ENCODE results near the gene NUDT4. TPM values are rescaled to one million over a fixed set of nuclear protein-coding genes. Genes with fewer than 3 reads are reported as not detected.
A peak's percentile ranks its signal among the peaks of the same experiment; 100 is the strongest.
"Not testable (repeated sequence)": the region's sequence is repeated elsewhere in the genome, so short reads cannot be mapped to it uniquely, and the experiment has no call there.

The NUDT4 gene
- total and polyA plus RNA-seq, 2 of the 4 experiments (the other 2 are of a cell fraction), result 23.6 to 25.6 TPM

- TF ChIP-seq USF2 (IDR thresholded peaks at IDR 0.05; ENCODE audit: low read depth, low read length) (no peak), BHLHE40 (IDR thresholded peaks at IDR 0.05; ENCODE audit: low read depth, low read length) (no peak)
Measured at GRCh38 chr12:93381161-93381975, 3.6 kb downstream of the NUDT4 start (continued).

GRCh38 chr12:93381976-93382437 is 4.3 kb downstream of the NUDT4 start:
- H2BK20ac ChIP-seq (ENCODE audit: low read depth, low read length); H2AFZ ChIP-seq (replicated peaks; ENCODE audit: low read length, poor library complexity); H4K5ac ChIP-seq (ENCODE audit: low read depth, low read length); H3K4me1 ChIP-seq (ENCODE audit: control insufficient read depth, insufficient read depth, low read length); H3K36me3 ChIP-seq (ENCODE audit: control insufficient read depth, insufficient read depth, low read length); BruUV-seq (replicated peaks); H3K4ac ChIP-seq (ENCODE audit: low read depth, low read length); H3K56ac ChIP-seq (ENCODE audit: extremely low read depth, insufficient read depth, low read length); H3K9me1 ChIP-seq (ENCODE audit: insufficient read depth, low read length); ATAC-seq (ENCODE audit: low read depth); H2AK9ac ChIP-seq (replicated peaks; ENCODE audit: low read depth, low read length, poor library complexity); H4K91ac ChIP-seq (ENCODE audit: insufficient read depth, low read depth, low read length); H3K14ac ChIP-seq (replicated peaks; ENCODE audit: low read depth, low read length); H3K9ac ChIP-seq (ENCODE audit: low read depth, low read length); H4K8ac ChIP-seq (ENCODE audit: low read depth in 2 of 2, low read length in 2 of 2); DNase-seq; POLR2A ChIA-PET (ENCODE audit: unreplicated experiment); H3K9me3 ChIP-seq (ENCODE audit: control insufficient read depth, insufficient read depth, low read length); H2BK5ac ChIP-seq (ENCODE audit: low read depth, low read length, poor library complexity, severe bottlenecking); intact Hi-C loops (cut with micrococcal nuclease); H3K18ac ChIP-seq (ENCODE audit: low read depth, low read length); H2AK5ac ChIP-seq (ENCODE audit: low read depth, low read length); H3K27me3 ChIP-seq (ENCODE audit: control insufficient read depth, insufficient read depth, low read length); H3K4me3 ChIP-seq (ENCODE audit: insufficient read depth, low read depth, low read length); H2BK15ac ChIP-seq (ENCODE audit: low read depth, low read length); H2BK120ac ChIP-seq (ENCODE audit: low read depth, low read length); H3K27ac ChIP-seq (ENCODE audit: insufficient read depth, low read length): not testable (repeated sequence)
- peak overlapping the region; percentile 99 for H3K4me2 ChIP-seq (ENCODE audit: low read depth, low read length)
- peak overlapping the region; percentile 62; the same call in 1 of the 2 replicates for H3K23ac ChIP-seq (ENCODE audit: low read depth, low read length)
- peaks cover 5 to 30% of the 10 kb centered on the region in 2 experiments for H3K79me1 ChIP-seq (ENCODE audit: low read depth in 1 of 2, low read length in 2 of 2)
- CTCF ChIA-PET, result interaction anchor here (0.6 to 1.9 kb wide), 5 partner anchors 88 to 554 kb away, joined by 3 to 5 read pairs (median 4); no protein-coding TSS in a partner anchor
- no CpG with 5 or more reads among the region's 5 CpGs for WGBS, 2 experiments (ENCODE audit: extremely low coverage in 2 of 2, insufficient read length in 1 of 2)
- peaks cover 55% of the 10 kb centered on the region for H4K20me1 ChIP-seq (ENCODE audit: insufficient read depth, low read length)
- dilution Hi-C loops (cut with HindIII; ENCODE audit: low sequenced_read_pairs, unreplicated experiment), result loop anchor here (25.0 kb wide), 1 partner anchor 395 kb away; no protein-coding TSS in a partner anchor
- in situ Hi-C loops (cut with MboI; ENCODE audit: low sequenced_read_pairs), result loop anchor here (5.0 kb wide), 1 partner anchor 395 kb away; no protein-coding TSS in a partner anchor

Data from IMR-90 (cell line).